SH-SY5Y (cell line): ENCODE data around the gene EP300.

Experiments used
- GATA2 ChIP-seq: IDR thresholded peaks from 2 replicates; pipeline ENCODE4 v1.6.1; 2011; ENCODE audit warnings: mild to moderate bottlenecking, low read depth, low read length
- GATA3 ChIP-seq: IDR thresholded peaks from 2 replicates; pipeline ENCODE4 v1.6.1; 2011; ENCODE audit warnings: low read depth, mild to moderate bottlenecking, low read length, moderate library complexity

EP300 gene

GRCh38 chr22:41180926-41181325, 88.5 kb downstream of the EP300 start:
- TF ChIP-seq GATA3: no peak
- TF ChIP-seq GATA2: no peak

GRCh38 chr22:41181349-41182241, 89.2 kb downstream of the EP300 start:
- no peak for TF ChIP-seq GATA2
- TF ChIP-seq GATA3: no peak

GRCh38 chr22:41184679-41185078, 92.3 kb downstream of the EP300 start:
- TF ChIP-seq GATA2 (no peak), GATA3 (no peak)

GRCh38 chr22:41191467-41191866, 99.1 kb downstream of the EP300 start:
- TF ChIP-seq GATA2 (no peak), GATA3 (no peak)

- TF ChIP-seq GATA3: no peak
- no peak for TF ChIP-seq GATA2
Measured at GRCh38 chr22:41193829-41194228, 101.4 kb downstream of the EP300 start.

GRCh38 chr22:41197038-41197972, 104.9 kb downstream of the EP300 start:
- TF ChIP-seq GATA3 (no peak), GATA2 (no peak)

- no peak for TF ChIP-seq GATA2
Measured at GRCh38 chr22:41198027-41198580, 105.7 kb downstream of the EP300 start.

- no peak for TF ChIP-seq GATA3
- TF ChIP-seq GATA2: no peak
Measured at GRCh38 chr22:41201141-41201540, 108.7 kb downstream of the EP300 start.

- TF ChIP-seq GATA2 (no peak), GATA3 (no peak)
Measured at GRCh38 chr22:41203118-41203517, 110.7 kb downstream of the EP300 start.

- TF ChIP-seq GATA2 (no peak), GATA3 (no peak)
Measured at GRCh38 chr22:41204066-41204465, 111.7 kb downstream of the EP300 start.

GRCh38 chr22:41204992-41205900, 112.9 kb downstream of the EP300 start, which contains the start of gene L3MBTL2:
Gene L3MBTL2 (plus strand): TSS chr22:41205312. CDS start chr22:41205363, 51 bp downstream.
- TF ChIP-seq GATA3: no peak
- no peak for TF ChIP-seq GATA2

- TF ChIP-seq GATA3 (no peak), GATA2 (no peak)
Measured at GRCh38 chr22:41206719-41207118, 114.3 kb downstream of the EP300 start.

GRCh38 chr22:41215409-41215808, 123.0 kb downstream of the EP300 start:
- TF ChIP-seq GATA3 (no peak), GATA2 (no peak)

GRCh38 chr22:41215926-41216325, 123.5 kb downstream of the EP300 start:
- no peak for TF ChIP-seq GATA3
- TF ChIP-seq GATA2: no peak
